GM18909 (cell line): Measurements from ENCODE around the gene CMTM5.

ENCODE experiments used
- ATAC-seq: cut with Tn5 transposase; IDR thresholded peaks from one replicate; pipeline ENCODE4 v1.9.1; 2021; ENCODE audit warnings: mild to moderate bottlenecking; ENCODE audit not compliant: unreplicated experiment, poor library complexity

The CMTM5 gene

GRCh38 chr14:23357261-23357660, 19.6 kb upstream of the CMTM5 start:
- no peak for ATAC-seq

DNA sequence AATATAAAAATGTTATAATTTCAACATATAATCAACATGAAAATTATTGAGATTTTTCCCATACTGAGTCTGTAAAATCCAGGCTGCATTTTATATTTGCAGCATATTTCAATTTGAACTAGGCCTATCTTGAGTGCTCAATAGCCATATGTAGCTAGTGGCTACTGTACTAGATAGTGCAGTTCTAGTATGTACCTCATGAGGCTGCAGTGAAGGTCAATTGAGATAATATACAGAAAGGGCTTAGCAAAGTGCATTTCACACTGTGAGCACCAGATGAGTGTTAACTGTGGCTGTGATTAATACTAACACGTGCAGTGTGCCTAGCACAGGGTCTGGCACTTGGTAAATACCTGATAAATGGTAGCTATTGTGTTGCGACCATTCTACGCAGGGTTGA, 18.8 kb upstream of the CMTM5 start:
- no peak for ATAC-seq

DNA sequence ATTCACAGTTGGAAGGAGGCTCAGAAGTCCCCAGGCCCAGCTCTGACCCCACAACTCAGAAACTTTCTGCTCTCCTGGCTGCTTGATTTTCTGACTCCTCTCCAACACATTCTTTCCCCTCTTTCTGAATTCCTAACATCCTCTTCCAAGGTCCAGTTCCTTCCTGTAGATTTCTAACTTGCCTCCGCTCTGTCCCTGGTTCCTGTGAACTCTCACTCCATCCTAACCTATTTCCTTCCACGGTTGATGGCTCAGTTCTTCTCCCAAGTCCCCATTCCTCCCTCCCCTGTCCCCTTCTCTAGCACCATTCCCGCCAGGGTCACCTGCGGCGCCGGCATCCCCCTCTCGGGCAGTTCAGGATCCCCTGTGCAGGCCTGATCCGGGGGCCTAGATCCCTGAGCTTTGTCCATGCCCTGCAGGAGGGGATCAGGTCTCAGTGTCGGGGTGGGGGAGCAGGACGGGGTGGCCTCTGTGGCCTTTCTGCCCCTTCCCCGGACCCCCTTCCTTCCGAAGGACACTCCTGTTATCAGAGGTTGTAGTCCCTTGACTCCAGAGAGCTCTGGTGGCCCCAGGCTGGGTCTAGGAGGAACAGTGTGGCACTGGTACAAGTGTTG, 18.2 kb upstream of the CMTM5 start:
- no peak for ATAC-seq

DNA sequence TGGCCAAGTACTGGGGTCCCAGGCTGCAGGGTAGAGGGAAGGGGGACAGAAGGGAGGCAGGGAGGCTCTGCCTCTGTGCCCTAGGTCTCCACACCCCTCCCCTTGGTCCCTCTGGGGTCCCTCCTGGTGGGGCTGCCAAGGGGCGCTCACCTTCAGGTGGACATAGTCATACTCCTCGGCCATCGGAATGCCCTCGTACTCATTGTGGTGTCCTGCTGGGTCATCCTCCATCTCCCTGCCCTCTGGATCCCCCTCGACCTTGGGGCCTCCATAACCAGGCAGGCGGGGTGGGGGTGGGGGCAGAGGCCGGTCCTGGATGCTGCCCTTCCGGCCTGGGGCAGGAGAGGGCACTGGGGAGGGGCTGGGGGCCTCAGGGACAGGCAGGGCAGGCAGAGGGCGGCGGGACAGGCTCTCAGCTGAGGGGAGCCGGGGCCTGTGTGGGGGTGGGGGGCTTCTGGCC, 17.6 kb upstream of the CMTM5 start:
- no peak for ATAC-seq

GRCh38 chr14:23359722-23360447, 17.0 kb upstream of the CMTM5 start:
- no peak for ATAC-seq

- ATAC-seq, result no peak
Measured at GRCh38 chr14:23360496-23360895, 16.4 kb upstream of the CMTM5 start.

DNA sequence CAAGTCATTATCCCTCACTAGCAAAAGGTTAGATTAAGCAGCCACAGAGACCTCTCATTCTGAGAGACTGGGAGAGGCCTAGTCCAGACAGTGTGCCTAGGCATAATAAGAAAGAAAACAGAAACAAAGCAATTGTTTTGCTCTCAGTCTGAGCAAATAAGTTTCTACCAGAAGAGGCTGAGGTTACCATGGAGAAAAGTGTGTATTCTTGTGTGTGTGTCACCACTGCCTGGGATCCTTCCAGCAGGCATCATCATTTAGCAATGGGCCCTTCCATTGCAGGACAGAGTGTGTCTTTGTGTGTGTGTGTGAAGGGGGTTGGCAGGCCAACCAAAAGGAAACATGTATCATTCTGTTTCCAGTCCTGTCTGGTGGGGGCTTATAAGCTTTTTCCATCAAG, 15.5 kb upstream of the CMTM5 start:
- no peak for ATAC-seq

- no peak for ATAC-seq
Measured at GRCh38 chr14:23361763-23362162, 15.1 kb upstream of the CMTM5 start.

- no peak for ATAC-seq
Measured at GRCh38 chr14:23362200-23362599, 14.6 kb upstream of the CMTM5 start.

- no peak for ATAC-seq
Measured at GRCh38 chr14:23364164-23365035, 12.4 kb upstream of the CMTM5 start.

- no peak for ATAC-seq
Measured at GRCh38 chr14:23365036-23365731, 11.7 kb upstream of the CMTM5 start, which contains the start of gene EFS. Gene EFS, minus strand, starts transcription at chr14:23365172. Its CDS starts 147 bp downstream, at chr14:23365025.

DNA sequence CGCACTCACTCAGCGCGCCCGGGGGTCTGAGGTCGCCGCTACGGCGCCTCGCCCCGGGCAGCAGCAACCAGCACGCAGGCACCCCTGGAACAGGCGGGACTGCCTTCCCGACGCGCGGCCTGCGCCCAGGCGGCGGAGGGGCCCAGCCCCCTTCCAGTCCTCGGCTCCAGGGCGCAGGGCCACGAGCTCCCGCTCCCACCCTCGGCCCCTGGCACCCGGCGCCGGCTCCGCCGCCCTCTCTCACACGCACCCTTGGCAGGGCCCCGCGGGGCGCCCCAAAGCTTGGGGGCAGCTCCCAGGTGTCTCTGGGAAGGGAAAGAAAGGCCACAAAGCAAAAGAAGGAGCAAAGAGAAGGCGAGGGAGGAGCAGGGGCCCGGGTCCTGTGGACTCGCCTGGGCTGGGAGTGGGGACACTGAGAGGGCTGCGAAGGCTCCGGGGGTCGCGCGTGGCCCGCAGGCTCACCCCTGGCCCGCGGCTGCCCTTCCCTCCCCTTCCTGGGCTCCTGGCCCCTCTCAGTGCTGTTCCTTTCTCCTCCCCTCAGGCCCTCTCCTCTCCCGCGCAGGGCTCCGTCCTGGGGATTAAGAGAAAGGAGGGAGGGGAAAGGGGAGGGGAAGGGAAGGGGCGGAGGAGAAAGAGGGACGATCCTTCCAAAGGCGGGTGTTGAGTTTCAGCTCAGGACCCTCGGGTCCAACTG, 11.0 kb upstream of the CMTM5 start:
- ATAC-seq, result no peak

DNA sequence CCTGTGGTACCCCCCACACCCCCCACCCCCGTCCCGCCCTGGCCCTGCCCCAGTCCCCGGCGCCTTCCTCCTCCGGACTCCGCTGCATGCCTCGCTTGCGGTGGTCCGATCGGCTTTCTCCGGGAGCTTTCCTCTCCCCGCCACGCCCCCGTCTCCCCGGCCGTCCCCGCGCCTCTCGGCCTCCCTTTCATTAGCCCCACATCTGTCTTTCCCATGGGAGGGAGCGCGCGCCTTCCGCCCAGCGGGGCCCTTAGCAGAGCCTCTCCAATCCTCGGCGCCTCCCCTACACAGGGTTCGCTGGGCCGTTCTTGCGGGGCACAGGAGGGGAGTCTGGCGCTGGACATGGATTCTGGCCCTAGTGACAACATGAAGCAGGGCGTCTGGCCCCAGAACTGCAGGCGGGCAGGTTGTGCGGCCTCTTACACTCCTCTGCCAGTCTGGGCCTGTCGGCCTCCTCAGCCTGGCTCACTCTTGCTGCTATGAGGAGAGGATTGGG, 10.4 kb upstream of the CMTM5 start:
- no peak for ATAC-seq

- no peak for ATAC-seq
Measured at GRCh38 chr14:23370221-23370620, 6.6 kb upstream of the CMTM5 start.

DNA sequence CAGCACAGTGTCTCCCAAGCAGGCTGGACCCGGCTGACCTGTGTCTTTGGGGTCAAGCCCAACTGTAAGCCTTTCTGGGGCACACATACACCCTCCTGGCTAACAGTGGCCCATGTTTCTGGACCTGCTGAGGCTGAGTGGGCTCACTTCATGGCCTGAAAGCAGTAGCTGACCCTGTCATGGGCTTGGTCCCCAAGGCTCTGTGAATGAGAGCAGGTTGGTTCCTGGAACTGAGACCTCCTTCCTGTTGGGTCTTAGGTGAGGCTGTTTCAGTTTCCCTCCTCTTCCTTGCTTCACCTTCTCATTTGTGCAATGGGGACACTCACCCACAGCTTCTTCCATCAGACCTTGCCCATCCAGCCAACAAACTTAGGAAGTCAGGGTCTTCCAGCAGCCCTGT, 5.0 kb upstream of the CMTM5 start:
- no peak for ATAC-seq

DNA sequence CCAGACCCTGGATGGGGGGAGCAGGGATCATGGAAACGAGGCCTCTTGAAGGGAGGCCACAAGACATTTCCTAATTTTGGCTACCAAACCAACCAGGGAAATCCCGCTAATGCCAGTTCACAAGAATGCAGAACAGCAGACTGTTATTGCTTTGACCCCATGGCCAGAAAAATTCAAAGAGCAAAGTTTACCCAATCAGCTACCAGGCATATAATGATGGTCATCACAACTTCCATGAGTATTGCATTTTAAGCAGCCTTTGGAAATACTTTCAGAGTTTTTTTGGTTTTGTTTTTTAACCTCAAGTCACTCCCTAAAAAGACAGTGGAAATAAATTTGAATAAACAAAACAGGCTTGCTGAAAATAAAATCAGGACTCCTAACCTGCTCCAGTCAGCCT, 4.3 kb upstream of the CMTM5 start, which contains the start of gene IL25:
IL25 (plus strand) TSS at position 301 of the 400 bp plus-strand sequence.
- ATAC-seq, result no peak

GRCh38 chr14:23373041-23373440, 3.8 kb upstream of the CMTM5 start:
- no peak for ATAC-seq

DNA sequence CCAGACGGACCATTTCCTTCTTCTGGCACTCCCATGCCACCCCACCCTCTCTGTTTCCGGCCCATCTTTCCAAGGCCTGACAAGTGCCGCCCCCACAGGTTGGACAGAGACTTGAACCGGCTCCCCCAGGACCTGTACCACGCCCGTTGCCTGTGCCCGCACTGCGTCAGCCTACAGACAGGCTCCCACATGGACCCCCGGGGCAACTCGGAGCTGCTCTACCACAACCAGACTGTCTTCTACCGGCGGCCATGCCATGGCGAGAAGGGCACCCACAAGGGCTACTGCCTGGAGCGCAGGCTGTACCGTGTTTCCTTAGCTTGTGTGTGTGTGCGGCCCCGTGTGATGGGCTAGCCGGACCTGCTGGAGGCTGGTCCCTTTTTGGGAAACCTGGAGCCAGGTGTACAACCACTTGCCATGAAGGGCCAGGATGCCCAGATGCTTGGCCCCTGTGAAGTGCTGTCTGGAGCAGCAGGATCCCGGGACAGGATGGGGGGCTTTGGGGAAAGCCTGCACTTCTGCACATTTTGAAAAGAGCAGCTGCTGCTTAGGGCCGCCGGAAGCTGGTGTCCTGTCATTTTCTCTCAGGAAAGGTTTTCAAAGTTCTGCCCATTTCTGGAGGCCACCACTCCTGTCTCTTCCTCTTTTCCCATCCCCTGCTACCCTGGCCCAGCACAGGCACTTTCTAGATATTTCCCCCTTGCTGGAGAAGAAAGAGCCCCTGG, 1.2 kb upstream of the CMTM5 start:
- no peak for ATAC-seq

DNA sequence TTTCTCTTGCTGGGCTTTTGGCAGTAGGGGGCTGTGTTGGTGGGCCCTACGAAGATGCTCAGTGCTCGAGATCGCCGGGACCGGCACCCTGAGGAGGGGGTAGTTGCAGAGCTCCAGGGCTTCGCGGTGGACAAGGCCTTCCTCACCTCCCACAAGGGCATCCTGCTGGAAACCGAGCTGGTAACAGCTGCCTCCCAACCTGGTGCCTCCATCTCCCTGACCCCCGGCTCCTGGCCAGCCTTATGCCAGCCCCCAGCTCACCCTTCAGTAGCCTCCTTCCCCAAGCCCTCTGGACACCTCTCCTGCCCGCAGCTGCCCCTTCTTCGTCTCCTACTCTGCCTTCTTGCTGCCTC, 328 bp downstream of the CMTM5 start:
- no peak for ATAC-seq
